ENCODE data around the gene IP6K1.
"Not testable (repeated sequence)": the region's sequence is repeated elsewhere in the genome, so short reads cannot be mapped to it uniquely, and the experiment has no call there.

IP6K1 gene

DNA sequence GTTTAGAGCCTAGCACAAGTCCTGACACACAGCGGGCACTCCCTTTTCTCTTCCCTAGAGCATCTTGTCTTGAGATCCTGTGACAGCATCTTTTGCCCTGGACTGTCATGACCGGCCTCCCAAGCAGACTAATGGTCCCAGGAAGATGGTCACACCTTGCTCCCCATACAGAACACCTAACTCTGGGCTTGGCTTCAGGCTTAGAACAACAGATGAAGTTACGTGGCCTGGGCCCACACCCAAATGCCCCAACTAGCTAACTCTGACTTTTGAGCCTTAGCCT lies 781 bp upstream of the IP6K1 start:
- TF ChIP-seq, protein P1, sequence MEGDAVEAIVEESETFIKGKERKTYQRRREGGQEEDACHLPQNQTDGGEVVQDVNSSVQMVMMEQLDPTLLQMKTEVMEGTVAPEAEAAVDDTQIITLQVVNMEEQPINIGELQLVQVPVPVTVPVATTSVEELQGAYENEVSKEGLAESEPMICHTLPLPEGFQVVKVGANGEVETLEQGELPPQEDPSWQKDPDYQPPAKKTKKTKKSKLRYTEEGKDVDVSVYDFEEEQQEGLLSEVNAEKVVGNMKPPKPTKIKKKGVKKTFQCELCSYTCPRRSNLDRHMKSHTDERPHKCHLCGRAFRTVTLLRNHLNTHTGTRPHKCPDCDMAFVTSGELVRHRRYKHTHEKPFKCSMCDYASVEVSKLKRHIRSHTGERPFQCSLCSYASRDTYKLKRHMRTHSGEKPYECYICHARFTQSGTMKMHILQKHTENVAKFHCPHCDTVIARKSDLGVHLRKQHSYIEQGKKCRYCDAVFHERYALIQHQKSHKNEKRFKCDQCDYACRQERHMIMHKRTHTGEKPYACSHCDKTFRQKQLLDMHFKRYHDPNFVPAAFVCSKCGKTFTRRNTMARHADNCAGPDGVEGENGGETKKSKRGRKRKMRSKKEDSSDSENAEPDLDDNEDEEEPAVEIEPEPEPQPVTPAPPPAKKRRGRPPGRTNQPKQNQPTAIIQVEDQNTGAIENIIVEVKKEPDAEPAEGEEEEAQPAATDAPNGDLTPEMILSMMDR (IDR thresholded peaks at IDR 0.05; ENCODE audit: low read depth, low read length, missing control alignments), result no peak
- no peak overlapping the region for H3K4me3 ChIP-seq (ENCODE audit: low read depth, low read length)
- in situ Hi-C loops (cut with HindIII; ENCODE audit: low sequenced_read_pairs), result no loop called here
- DNase-seq (ENCODE audit: low read depth), result no peak

DNA sequence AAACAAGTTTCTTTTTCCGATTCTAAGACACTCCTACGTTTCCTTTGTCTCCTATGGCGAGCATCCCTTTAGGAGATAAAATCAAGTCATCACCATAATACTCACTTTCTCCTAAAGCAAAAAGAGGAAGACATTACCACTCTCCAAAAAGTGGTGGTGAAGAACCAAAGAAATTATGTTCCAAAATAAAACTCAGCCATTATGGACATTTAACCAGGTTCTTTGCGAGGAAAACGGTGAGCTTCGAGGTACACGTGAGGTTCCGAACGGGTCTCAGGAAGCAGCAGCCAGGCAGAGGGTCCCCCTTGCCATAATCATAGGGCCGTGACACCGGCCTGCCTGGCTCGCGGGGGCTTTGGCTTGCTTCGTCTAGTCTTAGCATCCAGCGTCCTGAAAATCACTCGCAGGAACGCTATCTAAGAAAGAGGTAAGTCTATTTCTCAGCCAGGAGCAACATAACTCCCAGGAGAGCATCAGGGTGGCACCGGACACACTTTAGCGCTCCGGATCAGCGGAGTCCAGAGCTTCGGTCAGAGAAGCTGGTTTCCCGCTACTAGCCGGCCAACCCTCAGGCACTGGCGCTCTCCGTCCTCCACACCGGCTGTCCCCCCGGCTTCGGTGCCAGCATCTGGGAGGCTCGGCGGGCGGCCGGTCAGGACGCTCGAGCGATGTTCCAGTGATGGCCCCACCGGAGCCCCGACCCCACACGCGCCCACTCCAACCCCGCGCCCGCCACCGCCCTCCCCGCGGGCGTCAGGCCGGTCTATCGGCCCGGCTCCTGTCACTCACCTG lies 581 bp downstream of the IP6K1 start:
- peak overlapping the region; percentile 96 for H3K4me3 ChIP-seq (ENCODE audit: low read depth, low read length)
- TF ChIP-seq, protein P1 (IDR thresholded peaks at IDR 0.05; ENCODE audit: low read depth, low read length, missing control alignments), result no peak
- DNase-seq (ENCODE audit: low read depth), result no peak
- in situ Hi-C loops (cut with HindIII; ENCODE audit: low sequenced_read_pairs), result no loop called here

DNA sequence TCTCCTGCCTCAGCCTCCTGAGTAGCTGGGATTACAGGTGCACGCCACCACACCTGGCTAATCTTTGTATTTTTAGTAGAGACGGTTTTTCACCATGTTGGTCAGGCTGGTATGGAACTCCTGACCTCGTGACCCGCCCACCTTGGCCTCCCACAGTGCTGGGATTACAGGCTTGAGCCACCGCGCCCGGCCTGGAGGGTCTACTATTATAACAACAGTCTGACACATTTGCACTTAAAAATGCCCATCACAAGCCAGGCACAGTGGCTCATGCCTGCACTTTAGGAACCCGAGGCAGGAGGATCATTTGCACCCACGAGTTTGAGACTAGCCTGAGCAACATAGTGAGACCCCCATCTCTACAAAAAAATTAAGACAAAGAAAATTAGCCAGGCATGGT lies 4.1 kb downstream of the IP6K1 start:
- H3K4me3 ChIP-seq (ENCODE audit: low read depth, low read length); DNase-seq (ENCODE audit: low read depth); in situ Hi-C loops (cut with HindIII; ENCODE audit: low sequenced_read_pairs): not testable (repeated sequence)

DNA sequence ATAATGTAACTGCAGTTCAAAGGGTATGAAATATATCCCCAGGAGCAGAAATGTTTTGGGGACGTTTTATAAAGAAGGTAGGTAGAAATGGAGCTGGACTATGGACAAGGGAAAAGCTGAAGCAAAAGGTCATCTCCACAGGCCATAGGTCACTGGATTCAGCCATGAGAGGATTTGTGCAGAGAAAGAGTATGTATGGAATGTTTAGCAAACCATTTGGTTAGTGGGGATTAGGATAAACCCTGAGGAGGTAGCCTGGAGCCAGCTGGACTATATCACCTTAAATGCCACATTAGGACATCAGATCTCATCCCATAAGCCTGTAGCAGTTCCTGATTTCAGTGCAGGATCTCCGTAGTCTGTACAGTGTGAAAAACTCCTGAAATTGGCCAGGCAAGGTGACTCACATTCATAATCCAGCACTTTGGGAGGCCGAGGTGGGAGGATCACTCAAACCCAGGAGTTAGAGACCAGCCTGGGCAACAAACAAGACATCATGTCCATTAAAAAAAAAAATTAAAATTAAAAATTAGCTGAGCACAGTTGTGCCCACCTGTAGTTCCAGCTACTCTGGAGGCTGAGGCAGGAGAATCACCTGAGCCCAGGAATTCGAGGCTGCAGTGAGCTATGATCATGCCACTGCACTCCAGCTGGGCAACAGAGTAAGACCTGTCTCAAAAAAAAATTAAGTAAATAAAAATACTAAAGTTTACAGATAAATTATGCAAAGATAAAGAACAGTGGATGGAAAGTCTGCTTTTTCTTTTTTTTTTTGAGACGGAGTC lies 4.7 kb downstream of the IP6K1 start:
- TF ChIP-seq, protein P1 (IDR thresholded peaks at IDR 0.05; ENCODE audit: low read depth, low read length, missing control alignments), result no peak
- no peak for DNase-seq (ENCODE audit: low read depth)
- H3K4me3 ChIP-seq (ENCODE audit: low read depth, low read length), result no peak overlapping the region
- in situ Hi-C loops (cut with HindIII; ENCODE audit: low sequenced_read_pairs), result no loop called here

DNA sequence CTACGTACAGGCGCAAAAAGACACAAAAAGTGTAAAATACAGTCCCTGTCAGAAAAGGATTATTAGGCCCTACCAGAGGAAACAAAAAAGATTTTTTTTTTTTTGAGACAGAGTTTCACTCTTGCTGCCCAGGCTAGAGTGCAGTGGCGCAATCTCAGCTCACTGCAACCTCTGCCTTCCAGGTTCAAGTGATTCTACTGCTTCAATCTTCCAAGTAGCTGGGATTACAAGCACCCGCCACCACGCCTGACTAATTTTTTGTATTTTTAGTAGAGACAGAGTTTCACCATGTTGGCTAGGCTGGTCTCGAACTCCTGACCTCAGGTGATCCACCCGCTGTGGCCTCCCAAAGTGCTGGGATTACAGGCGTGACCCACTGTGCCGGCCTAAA lies 5.4 kb downstream of the IP6K1 start:
- in situ Hi-C loops (cut with HindIII; ENCODE audit: low sequenced_read_pairs); DNase-seq (ENCODE audit: low read depth); H3K4me3 ChIP-seq (ENCODE audit: low read depth, low read length): not testable (repeated sequence)

DNA sequence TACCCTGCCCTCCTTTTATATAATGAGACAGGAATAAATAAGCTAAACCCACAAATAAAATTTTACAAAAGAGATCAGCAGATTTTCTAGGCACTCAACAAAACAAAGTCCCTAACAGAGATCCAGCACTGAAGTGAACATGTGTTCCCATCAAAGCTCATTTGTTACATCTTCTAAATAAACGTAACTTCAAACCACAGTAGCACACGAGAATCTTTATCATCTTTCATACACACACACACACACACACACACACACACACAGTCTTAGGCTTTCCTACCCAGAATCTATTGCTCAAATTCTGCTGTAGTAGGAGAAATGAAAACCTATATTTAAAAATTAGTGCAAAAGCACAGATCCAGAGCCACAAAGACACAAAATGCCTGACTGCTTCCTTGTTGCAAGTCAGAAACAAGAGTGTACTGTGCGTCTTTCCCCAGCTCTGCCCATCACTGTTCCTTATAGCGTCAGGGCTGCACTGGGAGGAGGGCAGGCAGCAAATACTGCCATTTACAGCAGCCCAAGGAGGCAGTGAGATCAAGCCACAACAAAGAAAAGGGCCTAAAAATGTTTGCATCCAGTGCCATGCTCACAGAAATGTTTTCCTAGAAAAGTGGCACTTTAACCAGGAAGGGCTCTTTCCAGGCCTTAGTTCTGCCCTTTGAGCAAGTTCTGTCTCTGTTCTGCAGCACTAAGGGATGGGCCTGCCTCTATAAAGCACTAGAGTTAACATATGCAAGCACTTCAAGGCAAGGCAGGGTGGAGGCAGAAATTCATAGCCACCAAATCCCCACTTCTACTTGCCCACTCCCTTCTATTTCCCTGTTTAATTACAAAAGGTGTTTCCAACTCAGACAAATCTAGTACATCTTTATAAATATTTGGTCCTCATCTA lies 6.0 kb downstream of the IP6K1 start:
- TF ChIP-seq, protein P1 (IDR thresholded peaks at IDR 0.05; ENCODE audit: low read depth, low read length, missing control alignments), result no peak
- no peak for DNase-seq (ENCODE audit: low read depth)
- H3K4me3 ChIP-seq (ENCODE audit: low read depth, low read length), result no peak overlapping the region
- in situ Hi-C loops (cut with HindIII; ENCODE audit: low sequenced_read_pairs), result no loop called here

DNA sequence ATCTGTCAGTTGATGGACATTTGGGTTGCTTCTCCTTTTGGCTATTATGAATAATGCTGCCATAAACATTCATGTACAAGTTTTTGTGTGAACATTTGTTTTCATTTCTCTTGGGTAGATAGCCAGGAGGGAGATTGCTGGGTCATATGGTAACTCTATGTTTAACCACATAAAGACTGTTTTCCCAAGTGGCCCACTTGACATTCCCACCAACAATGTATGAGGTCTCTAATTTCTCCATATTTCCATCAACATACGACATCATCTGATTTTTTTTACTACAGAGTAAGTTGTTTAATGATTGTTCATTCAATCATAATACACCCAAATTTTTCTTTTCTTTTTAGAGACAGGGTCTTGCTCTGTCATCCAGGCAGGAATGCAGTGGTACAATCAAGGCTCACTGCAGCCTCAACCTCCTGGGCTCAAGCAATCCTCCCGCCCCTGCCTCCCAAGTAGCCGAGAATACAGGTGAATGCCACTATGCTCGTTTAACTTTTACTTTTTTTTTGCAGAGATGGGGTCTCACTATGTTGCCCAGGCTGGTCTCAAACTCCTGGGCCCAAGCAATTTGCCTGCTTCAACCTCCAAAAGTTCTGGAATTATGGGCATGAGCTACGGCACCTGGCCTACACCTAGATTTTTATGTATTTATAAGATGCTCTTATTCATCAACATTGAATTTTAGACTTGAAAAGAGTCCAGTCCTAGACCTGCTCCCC lies 6.8 kb downstream of the IP6K1 start:
- TF ChIP-seq, protein P1 (IDR thresholded peaks at IDR 0.05; ENCODE audit: low read depth, low read length, missing control alignments), result no peak
- no peak for DNase-seq (ENCODE audit: low read depth)
- no peak overlapping the region for H3K4me3 ChIP-seq (ENCODE audit: low read depth, low read length)
- in situ Hi-C loops (cut with HindIII; ENCODE audit: low sequenced_read_pairs), result no loop called here

DNA sequence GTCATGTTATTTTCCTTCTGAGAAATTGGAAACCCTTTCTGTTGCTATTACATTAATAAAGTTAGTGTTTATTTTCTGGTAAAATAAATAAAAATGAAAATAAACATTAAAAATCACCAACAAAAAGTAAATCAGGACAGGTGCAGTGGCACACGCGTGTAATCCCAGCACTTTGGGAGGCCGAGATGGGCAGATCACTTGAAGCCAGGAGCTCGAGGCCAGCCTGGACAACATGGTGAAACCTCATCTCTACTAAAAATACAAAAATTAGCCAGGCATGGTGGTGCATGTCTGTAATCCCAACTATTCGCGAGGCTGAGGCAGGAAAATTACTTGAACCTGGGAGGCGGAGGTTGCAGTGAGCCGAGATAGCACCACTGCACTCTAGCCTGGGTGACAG lies 10.2 kb downstream of the IP6K1 start:
- in situ Hi-C loops (cut with HindIII; ENCODE audit: low sequenced_read_pairs); DNase-seq (ENCODE audit: low read depth); H3K4me3 ChIP-seq (ENCODE audit: low read depth, low read length): not testable (repeated sequence)
